Neural progenitor cell (in vitro differentiated cells): ENCODE results near the gene FAM193A. TPM values are rescaled to one million over a fixed set of nuclear protein-coding genes. Genes with fewer than 3 reads are reported as not detected.
A peak's percentile ranks its signal among the peaks of the same experiment; 100 is the strongest.

Experiments
- DNase-seq: peaks from one replicate; pipeline ENCODE4 v3.0.0-alpha.2; 2016; ENCODE audit warnings: low spot score
- H2AFZ ChIP-seq: fragments of 200-600 bp; sonication (generic); replicated peaks from 2 replicates; pipeline ENCODE4 v1.6.1; 2016; ENCODE audit warnings: antibody characterized with exemption
- H3F3A ChIP-seq: fragments of 200-600 bp; sonication (generic); 2 replicates; pipeline ENCODE4 v1.6.1; 2016; ENCODE audit warnings: antibody characterized with exemption, low read depth
- H3K27ac ChIP-seq: fragments of 200-600 bp; sonication (generic); 2 replicates; pipeline ENCODE4 v1.5.1; 2016; ENCODE audit warnings: mild to moderate bottlenecking
- H3K27me3 ChIP-seq: fragments of 200-600 bp; sonication (generic); 2 replicates; pipeline ENCODE4 v1.6.1; 2016; ENCODE audit warnings: mild to moderate bottlenecking, moderate library complexity
- H3K36me3 ChIP-seq: fragments of 200-600 bp; sonication (generic); 2 replicates; pipeline ENCODE4 v1.5.1; 2016
- H3K4me1 ChIP-seq: fragments of 200-600 bp; sonication (generic); 2 replicates; pipeline ENCODE4 v1.6.1; 2016; ENCODE audit warnings: mixed run types
- H3K4me2 ChIP-seq: fragments of 200-600 bp; sonication (generic); 2 replicates; pipeline ENCODE4 v1.6.1; 2016
- H3K4me3 ChIP-seq: fragments of 200-600 bp; sonication (generic); 2 replicates; pipeline ENCODE4 v1.5.1; 2016
- H3K79me2 ChIP-seq: fragments of 200-600 bp; sonication (generic); 2 replicates; pipeline ENCODE4 v1.6.1; 2016; ENCODE audit warnings: low read depth
- H3K9ac ChIP-seq: fragments of 200-600 bp; sonication (generic); 2 replicates; pipeline ENCODE4 v1.6.1; 2016
- H3K9me3 ChIP-seq: fragments of 200-600 bp; sonication (generic); 2 replicates; pipeline ENCODE4 v1.5.1; 2016; ENCODE audit warnings: low read depth
- H4K20me1 ChIP-seq: fragments of 200-600 bp; sonication (generic); 2 replicates; pipeline ENCODE4 v1.6.1; 2016; ENCODE audit warnings: low read depth
- H3K27ac Mint-ChIP-seq: 3 replicates; pipeline ENCODE4 v1.8.0; 2021; ENCODE audit warnings: mixed read lengths
- H3K27me3 Mint-ChIP-seq: 2 replicates; pipeline ENCODE4 v1.8.0; 2022; ENCODE audit warnings: low read depth, mild to moderate bottlenecking, inconsistent platforms, moderate library complexity, mixed read lengths; ENCODE audit not compliant: insufficient read depth
- H3K36me3 Mint-ChIP-seq: 3 replicates; pipeline ENCODE4 v1.8.0; 2021; ENCODE audit warnings: mixed read lengths
- H3K4me1 Mint-ChIP-seq: 3 replicates; pipeline ENCODE4 v1.8.0; 2021; ENCODE audit warnings: mixed read lengths
- H3K4me3 Mint-ChIP-seq: 3 replicates; pipeline ENCODE4 v1.8.0; 2021; ENCODE audit warnings: mild to moderate bottlenecking, moderate library complexity, mixed read lengths
- H3K9me3 Mint-ChIP-seq: 3 replicates; pipeline ENCODE4 v1.8.0; 2020; ENCODE audit warnings: mixed read lengths
- CTCF ChIP-seq: fragments of 200-600 bp; sonication (generic); IDR thresholded peaks from 2 replicates; pipeline ENCODE4 v1.5.1; 2017; ENCODE audit warnings: antibody characterized with exemption, mild to moderate bottlenecking
- EZH2 ChIP-seq: fragments of 200-600 bp; sonication (generic); IDR thresholded peaks from 2 replicates; pipeline ENCODE4 v1.6.1; 2017; ENCODE audit warnings: antibody characterized with exemption, mild to moderate bottlenecking, moderate library complexity
- EZH2phosphoT487 ChIP-seq: fragments of 200-600 bp; sonication (generic); IDR thresholded peaks from 2 replicates; pipeline ENCODE4 v1.6.1; 2017; ENCODE audit warnings: antibody characterized with exemption
- total RNA-seq: library from RNA; depleted of rRNA; stranded (reverse); fragments of >200 nt; gene quantifications from 2 replicates; pipeline ENCODE4 v1.2.3, GENCODE V29; 2015; ENCODE audit warnings: low replicate concordance

Gene FAM193A
- total RNA-seq, 1 donor from 2014 or later: 29.1 TPM

DNA sequence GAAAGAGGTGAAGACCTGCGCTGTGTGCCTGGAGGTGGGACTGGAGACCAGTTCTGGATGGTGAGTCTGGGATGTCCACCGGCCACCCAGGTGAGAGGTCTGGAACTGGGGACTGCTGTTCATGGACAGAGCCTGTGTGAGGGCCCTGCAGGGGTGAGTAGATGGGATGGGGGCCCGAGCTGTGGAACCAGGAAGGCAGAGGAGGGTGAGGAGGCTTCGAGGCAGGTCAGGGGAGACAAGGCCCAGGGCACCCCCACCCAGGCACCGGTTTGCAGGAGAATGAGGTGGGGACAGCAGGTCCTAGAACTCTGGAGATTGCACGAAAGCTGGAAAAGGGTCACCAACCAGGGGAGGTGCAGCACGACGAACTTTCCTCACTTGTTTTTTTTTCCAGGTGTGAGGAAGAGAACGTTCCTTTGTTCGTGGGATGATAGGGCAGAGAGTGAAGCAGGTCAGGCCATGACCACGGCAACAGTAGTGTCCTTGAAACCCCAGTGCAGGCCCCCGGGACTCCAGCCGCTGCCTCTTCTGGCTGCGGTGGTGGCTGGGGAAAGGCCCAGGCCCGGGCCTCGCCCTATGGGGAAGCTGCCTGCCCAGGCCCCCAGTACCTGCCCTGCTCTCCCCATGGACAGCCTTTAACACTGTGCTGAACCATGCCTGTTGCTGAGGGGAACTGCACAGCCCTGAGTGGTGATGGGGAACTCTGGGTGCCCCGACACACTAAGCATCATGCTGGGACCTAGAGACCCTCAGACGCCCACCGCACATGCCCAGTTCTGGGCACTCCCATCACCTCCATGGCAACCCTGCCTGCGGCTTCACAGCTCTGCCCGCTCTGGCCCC is 196.8 kb downstream of the FAM193A start:
- H4K20me1 ChIP-seq: no peaks in the 10 kb centered on the region
- H3K4me3 Mint-ChIP-seq: no peak overlapping the region
- H3K4me1 ChIP-seq: peaks cover 8% of the 10 kb centered on the region
- no peak overlapping the region for H2AFZ ChIP-seq
- H3K9me3 ChIP-seq: peaks cover 7% of the 10 kb centered on the region
- H3K4me1 Mint-ChIP-seq: no peaks in the 10 kb centered on the region
- H3K9me3 Mint-ChIP-seq: peaks cover 13% of the 10 kb centered on the region
- peaks cover 33% of the 10 kb centered on the region for H3K36me3 Mint-ChIP-seq
- H3K79me2 ChIP-seq: no peaks in the 10 kb centered on the region
- H3K27me3 Mint-ChIP-seq: peaks cover 6% of the 10 kb centered on the region
- no peaks in the 10 kb centered on the region for H3K27me3 ChIP-seq
- H3K36me3 ChIP-seq: peaks cover 5% of the 10 kb centered on the region
- no peak overlapping the region for H3K9ac ChIP-seq
- no peak for TF ChIP-seq EZH2phosphoT487
- TF ChIP-seq EZH2: no peak
- TF ChIP-seq CTCF: no peak
- no peak overlapping the region for H3K4me2 ChIP-seq
- peaks cover 28% of the 10 kb centered on the region for H3F3A ChIP-seq
- H3K27ac ChIP-seq: peak overlapping the region; percentile 27
- DNase-seq: no peak
- H3K27ac Mint-ChIP-seq: peak overlapping the region; percentile 96
- no peak overlapping the region for H3K4me3 ChIP-seq

DNA sequence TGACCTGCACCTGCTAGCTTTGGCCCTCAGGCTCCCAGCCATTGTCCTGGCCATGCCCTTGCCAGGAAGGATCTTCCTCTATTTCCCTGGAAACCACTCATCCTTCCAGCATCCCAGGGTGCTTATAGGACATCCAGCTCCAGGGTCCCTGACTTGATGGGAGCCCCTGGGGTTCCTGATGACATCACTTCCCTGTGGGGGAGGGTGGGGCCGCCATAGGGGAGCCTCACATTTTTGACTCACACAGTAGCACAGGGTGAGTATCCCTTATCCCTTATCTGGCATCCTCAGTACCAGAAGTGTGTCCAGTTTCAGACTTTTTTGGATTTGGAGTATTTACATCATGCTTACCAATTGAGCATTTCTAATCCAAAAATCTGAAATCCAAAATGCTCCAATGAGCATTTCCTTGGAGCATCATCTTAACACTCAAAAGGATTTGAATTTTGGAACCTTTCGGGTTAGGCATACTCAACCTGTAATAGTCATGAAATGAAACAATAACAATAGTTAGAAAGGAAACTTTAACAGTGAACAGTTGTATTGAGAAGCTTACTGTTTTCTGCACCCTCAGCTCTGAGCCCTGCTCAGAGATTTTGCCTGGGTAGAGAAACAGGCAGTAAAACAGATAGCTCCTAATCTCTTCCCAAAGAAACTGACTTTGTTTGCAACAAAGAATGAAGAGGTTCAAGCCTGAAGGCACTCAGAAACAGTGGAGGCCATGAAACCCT is 197.6 kb downstream of the FAM193A start:
- H3K27ac ChIP-seq: peak overlapping the region; percentile 85
- no peaks in the 10 kb centered on the region for H3K79me2 ChIP-seq
- H3K4me2 ChIP-seq: peak overlapping the region; percentile 39
- H3K9ac ChIP-seq: no peak overlapping the region
- peaks cover 6% of the 10 kb centered on the region for H3K27me3 Mint-ChIP-seq
- peaks cover 28% of the 10 kb centered on the region for H3F3A ChIP-seq
- H3K4me1 Mint-ChIP-seq: no peaks in the 10 kb centered on the region
- peaks cover 37% of the 10 kb centered on the region for H3K36me3 Mint-ChIP-seq
- H3K4me3 ChIP-seq: no peak overlapping the region
- H3K36me3 ChIP-seq: peaks cover 5% of the 10 kb centered on the region
- TF ChIP-seq CTCF: no peak
- no peak for TF ChIP-seq EZH2
- no peak for TF ChIP-seq EZH2phosphoT487
- no peak overlapping the region for H3K27ac Mint-ChIP-seq
- DNase-seq: no peak
- H3K9me3 Mint-ChIP-seq: peaks cover 17% of the 10 kb centered on the region
- no peaks in the 10 kb centered on the region for H3K27me3 ChIP-seq
- no peak overlapping the region for H3K4me3 Mint-ChIP-seq
- no peak overlapping the region for H2AFZ ChIP-seq
- H3K9me3 ChIP-seq: peaks cover 7% of the 10 kb centered on the region
- H4K20me1 ChIP-seq: no peaks in the 10 kb centered on the region
- H3K4me1 ChIP-seq: peaks cover 8% of the 10 kb centered on the region

GRCh38 chr4:2734612-2735011 is 198.2 kb downstream of the FAM193A start:
- Histone ChIP-seq H3F3A (peaks cover 28% of the 10 kb centered on the region), H4K20me1 (no peaks in the 10 kb centered on the region), H3K4me1 (peaks cover 8% of the 10 kb centered on the region), H2AFZ (no peak overlapping the region), H3K27ac (peak overlapping the region; percentile 85), H3K9me3 (peaks cover 7% of the 10 kb centered on the region), H3K79me2 (no peaks in the 10 kb centered on the region), H3K27me3 (no peaks in the 10 kb centered on the region), H3K36me3 (peaks cover 5% of the 10 kb centered on the region), H3K9ac (no peak overlapping the region), H3K4me2 (peak overlapping the region; percentile 39), H3K4me3 (no peak overlapping the region)
- peaks cover 6% of the 10 kb centered on the region for H3K27me3 Mint-ChIP-seq
- H3K4me1 Mint-ChIP-seq: no peaks in the 10 kb centered on the region
- DNase-seq: no peak
- H3K27ac Mint-ChIP-seq: peak overlapping the region; percentile 4
- no peak for TF ChIP-seq CTCF
- TF ChIP-seq EZH2: no peak
- TF ChIP-seq EZH2phosphoT487: no peak
- no peak overlapping the region for H3K4me3 Mint-ChIP-seq
- H3K36me3 Mint-ChIP-seq: peaks cover 37% of the 10 kb centered on the region
- peaks cover 17% of the 10 kb centered on the region for H3K9me3 Mint-ChIP-seq
